HCT116 (cell line): ENCODE results near the gene CYP4F12. TPM values are rescaled to one million over a fixed set of nuclear protein-coding genes. Genes with fewer than 3 reads are reported as not detected.

ENCODE experiments used
- ATAC-seq: fragments of 200-7000 bp; cut with Tn5 transposase; 2 replicates; pipeline ENCODE4 v1.9.1; 2020; ENCODE audit warnings: mild to moderate bottlenecking, moderate library complexity
- BruUV-seq: library from RNA; stranded (reverse); fragments of 400-500 nt; replicated peaks from 2 replicates; lab custom pipeline; 2021; lab: Mats Ljungman, UMichigan
- CTCF ChIA-PET: fragments of 300-600 bp; sonication (Branson Sonifier 250); formaldehyde crosslinking; loops from one replicate; lab custom pipeline; 2021; ENCODE audit warnings: antibody characterized with exemption; lab: Charles Lee
- POLR2A ChIA-PET: fragments of 300-600, 350-600 bp; sonication (Branson Sonifier 250); formaldehyde crosslinking; loops from one replicate; lab custom pipeline; 2021; ENCODE audit warnings: antibody characterized with exemption; lab: Charles Lee
- RAD21 ChIA-PET, 2 experiments: fragments of 300-600 bp; sonication (Branson Sonifier 250); formaldehyde crosslinking; loops; one replicate each; lab custom pipeline; 2023; ENCODE audit warnings: low total read pairs in 2 of 2; ENCODE audit not compliant: uncharacterized antibody in 2 of 2, unreplicated experiment in 2 of 2, low non-redundant PET in 1 of 2; lab: Charles Lee
- DNase-seq: peaks from one replicate; pipeline ENCODE4 v3.0.0-alpha.2; 2010; ENCODE audit warnings: low read depth, low spot score
- H2AFZ ChIP-seq: fragments of 200-600 bp; shearing (Covaris generic), sonication (generic); 2 replicates; pipeline ENCODE4 v1.6.1; 2017; ENCODE audit warnings: low read depth, mixed run types, mixed read lengths, antibody characterized with exemption, low read length; ENCODE audit not compliant: poor library complexity, severe bottlenecking
- H3K27ac ChIP-seq: 2 replicates; pipeline ENCODE4 v1.5.1; 2012; ENCODE audit warnings: low read depth, low read length
- H3K27me3 ChIP-seq: fragments of 200-600 bp; sonication (generic); 2 replicates; pipeline ENCODE4 v1.6.1; 2016; ENCODE audit warnings: mixed run types, low read length, mixed read lengths; ENCODE audit not compliant: insufficient read depth
- H3K36me3 ChIP-seq, 2 experiments: fragments of 200-500 bp in 1 of 2; fragments of 200-600 bp in 1 of 2; sonication (Bioruptor generic) in 1 of 2; sonication (generic) in 1 of 2; 2 replicates each; pipeline versions ENCODE4 v1.5.1 to v1.6.1; 2014 to 2016; ENCODE audit warnings: low read length in 2 of 2, inconsistent platforms in 1 of 2, mixed read lengths in 1 of 2, mixed run types in 1 of 2; ENCODE audit not compliant: insufficient read depth in 2 of 2, control insufficient read depth in 1 of 2
- H3K4me1 ChIP-seq, 2 experiments: fragments of 200-600 bp in 1 of 2; sonication (generic) in 1 of 2; 2 replicates each; pipeline versions ENCODE4 v1.5.1 to v1.6.1; 2012 to 2017; ENCODE audit warnings: low read length in 2 of 2, inconsistent platforms in 1 of 2, mild to moderate bottlenecking in 1 of 2, mixed read lengths in 1 of 2, mixed run types in 1 of 2, moderate library complexity in 1 of 2; ENCODE audit not compliant: insufficient read depth in 2 of 2, control insufficient read depth in 1 of 2
- H3K4me2 ChIP-seq: fragments of 200-600 bp; sonication (generic); 2 replicates; pipeline ENCODE4 v1.6.1; 2017; ENCODE audit warnings: mixed run types, low read length, mixed read lengths
- H3K4me3 ChIP-seq, 2 experiments: fragments of 200-600 bp in 1 of 2; sonication (generic) in 1 of 2; replicated peaks in 1 of 2; 2 replicates each; pipeline ENCODE4 v1.5.1; 2011 to 2016; ENCODE audit warnings: low read length in 2 of 2, control low read depth in 1 of 2, low read depth in 1 of 2, mild to moderate bottlenecking in 1 of 2, mixed read lengths in 1 of 2, mixed run types in 1 of 2
- H3K79me2 ChIP-seq: fragments of 200-600 bp; sonication (generic); 2 replicates; pipeline ENCODE4 v1.6.1; 2017; ENCODE audit warnings: mild to moderate bottlenecking, mixed run types, low read length, moderate library complexity, mixed read lengths; ENCODE audit not compliant: insufficient read depth
- H3K9ac ChIP-seq: fragments of 200-600 bp; sonication (generic); 2 replicates; pipeline ENCODE4 v1.6.1; 2016; ENCODE audit warnings: low read length, mixed read lengths
- H3K9me2 ChIP-seq: fragments of 200-600 bp; sonication (generic), shearing (Covaris generic); 2 replicates; pipeline ENCODE4 v1.6.1; 2017; ENCODE audit warnings: mixed run types, mild to moderate bottlenecking, moderate library complexity; ENCODE audit not compliant: insufficient read depth
- H3K9me3 ChIP-seq, 2 experiments: fragments of 200-500 bp in 1 of 2; fragments of 200-600 bp in 1 of 2; sonication (Bioruptor generic) in 1 of 2; sonication (generic) in 1 of 2; 2 replicates each; pipeline ENCODE4 v1.6.1; 2014 to 2017; ENCODE audit warnings: low read length in 2 of 2, mixed read lengths in 2 of 2, inconsistent platforms in 1 of 2, low read depth in 1 of 2, mild to moderate bottlenecking in 1 of 2, mixed run types in 1 of 2, moderate library complexity in 1 of 2; ENCODE audit not compliant: control insufficient read depth in 1 of 2, insufficient read depth in 1 of 2
- H4K20me1 ChIP-seq: fragments of 200-600 bp; sonication (generic), shearing (Covaris generic); 2 replicates; pipeline ENCODE4 v1.6.1; 2017; ENCODE audit warnings: mixed run types, mild to moderate bottlenecking, moderate library complexity; ENCODE audit not compliant: insufficient read depth
- ATF3 ChIP-seq: IDR thresholded peaks from 2 replicates; pipeline ENCODE4 v1.6.1; 2012
- CEBPB ChIP-seq: IDR thresholded peaks from 2 replicates; pipeline ENCODE4 v1.6.1; 2012; ENCODE audit warnings: low read depth
- CTCF ChIP-seq, 3 experiments: fragments of 200-600 bp in 1 of 3; sonication (generic) in 1 of 3; IDR thresholded peaks in 2 of 3; conservative IDR thresholded peaks in 1 of 3; 2 replicates each; pipeline ENCODE4 v1.5.1; 2012 to 2017; ENCODE audit warnings: low read depth in 2 of 3, low read length in 2 of 3, antibody characterized with exemption in 1 of 3, borderline replicate concordance in 1 of 3, control low read depth in 1 of 3, mild to moderate bottlenecking in 1 of 3, mixed read lengths in 1 of 3, mixed run types in 1 of 3, moderate library complexity in 1 of 3; ENCODE audit not compliant: insufficient read depth in 1 of 3
- EGR1 ChIP-seq: IDR thresholded peaks from 2 replicates; pipeline ENCODE4 v1.6.1; 2012; ENCODE audit warnings: low read depth
- ELF1 ChIP-seq: IDR thresholded peaks from 2 replicates; pipeline ENCODE4 v1.6.1; 2012; ENCODE audit warnings: low read depth, borderline replicate concordance
- EZH2 ChIP-seq: fragments of 200-600 bp; sonication (generic); IDR thresholded peaks from 2 replicates; pipeline ENCODE4 v1.6.1; 2017; ENCODE audit warnings: antibody characterized with exemption, mixed run types
- EZH2phosphoT487 ChIP-seq: fragments of 200-600 bp; IDR thresholded peaks from 2 replicates; pipeline ENCODE4 v1.6.1; 2018; ENCODE audit warnings: antibody characterized with exemption, borderline replicate concordance
- FOSL1 ChIP-seq: IDR thresholded peaks from 2 replicates; pipeline ENCODE4 v1.6.1; 2012; ENCODE audit warnings: low read depth
- JUND ChIP-seq: IDR thresholded peaks from 2 replicates; pipeline ENCODE4 v1.6.1; 2012
- MAX ChIP-seq: IDR thresholded peaks from 2 replicates; pipeline ENCODE4 v1.6.1; 2012
- POLR2A ChIP-seq: IDR thresholded peaks from 2 replicates; pipeline ENCODE4 v1.7.0; 2011; ENCODE audit warnings: borderline replicate concordance; ENCODE audit not compliant: insufficient read depth, insufficient read length; ENCODE audit errors: extremely low read depth
- RAD21 ChIP-seq: IDR thresholded peaks from 2 replicates; pipeline ENCODE4 v1.6.1; 2012; ENCODE audit warnings: low read depth, mild to moderate bottlenecking
- SIN3A ChIP-seq: IDR thresholded peaks from 2 replicates; pipeline ENCODE4 v1.6.1; 2012; ENCODE audit warnings: low read depth
- SP1 ChIP-seq: IDR thresholded peaks from 2 replicates; pipeline ENCODE4 v1.6.1; 2012; ENCODE audit warnings: low read depth
- SRF ChIP-seq: IDR thresholded peaks from 2 replicates; pipeline ENCODE4 v1.6.1; 2012; ENCODE audit warnings: low read depth
- TCF7L2 ChIP-seq: IDR thresholded peaks from 2 replicates; pipeline ENCODE4 v1.7.0; 2011; ENCODE audit warnings: borderline replicate concordance, inconsistent platforms; ENCODE audit not compliant: insufficient read depth, insufficient read length; ENCODE audit errors: extremely low read depth
- YY1 ChIP-seq: IDR thresholded peaks from 2 replicates; pipeline ENCODE4 v1.6.1; 2011; ENCODE audit warnings: low read length, low read depth, moderate library complexity, mild to moderate bottlenecking; ENCODE audit not compliant: insufficient replicate concordance; ENCODE audit errors: extremely low read depth
- ZBTB33 ChIP-seq: IDR thresholded peaks from 2 replicates; pipeline ENCODE4 v1.6.1; 2011; ENCODE audit warnings: mild to moderate bottlenecking, low read length, moderate library complexity; ENCODE audit not compliant: insufficient replicate concordance; ENCODE audit errors: extremely low read depth
- ZFX ChIP-seq: fragments of 450-650 bp; IDR thresholded peaks from 2 replicates; pipeline ENCODE4 v1.6.1; 2017
- ZNF274 ChIP-seq: fragments of 200-500 bp; sonication (Bioruptor generic); IDR thresholded peaks from 2 replicates; pipeline ENCODE4 v1.6.1; 2014; ENCODE audit warnings: mild to moderate bottlenecking, low read depth, low read length, inconsistent platforms
- intact Hi-C: fragments of 100-400 bp; cut with micrococcal nuclease; formaldehyde crosslinking; loops from 2 replicates; pipeline ENCODE4 v1.10.0; 2022
- total RNA-seq: library from RNA; stranded (reverse); gene quantifications from one replicate; pipeline ENCODE4 v1.2.1, GENCODE V29; 2021; ENCODE audit not compliant: unreplicated experiment

CYP4F12 gene
- total RNA-seq, 1 experiment from 2014 or later, result 4.4 TPM

- TF ChIP-seq ELF1 (no peak), POLR2A (no peak), EZH2 (no peak), SP1 (no peak), YY1 (no peak), CTCF (IDR thresholded peaks at IDR 0.05 in 2 of 3, conservative IDR thresholded peaks at IDR 0.05 in 1 of 3; ENCODE audit: borderline replicate concordance in 1 of 3, insufficient read depth in 1 of 3, low read depth in 2 of 3, low read length in 2 of 3) (no peak), SIN3A (no peak), CEBPB (no peak), ZNF274 (no peak), JUND (no peak)
- TF ChIP-seq, all 23 proteins: peak for 0
Observed at GRCh38 chr19:15696654-15697194, 23.8 kb downstream of the CYP4F12 start (continued).

- ChIA-PET POLR2A (no interaction called here), CTCF (no interaction called here), RAD21 (no interaction called here)
- no peaks in the 10 kb centered on the region for H4K20me1 ChIP-seq
- H3K9me3 ChIP-seq, result no peaks in the 10 kb centered on the region
- H2AFZ ChIP-seq, result no peak overlapping the region
- no peaks in the 10 kb centered on the region for H3K36me3 ChIP-seq
- DNase-seq (no peak), ATAC-seq (peak; percentile 47)
- peaks cover 10% of the 10 kb centered on the region; the same call in 1 of the 2 replicates for H3K27me3 ChIP-seq
- peaks cover 7 to 9% of the 10 kb centered on the region in 2 experiments; a peak in 2 of 4 replicates for H3K4me1 ChIP-seq
- BruUV-seq, result no TSS peak
- H3K9ac ChIP-seq, result no peak overlapping the region
- no peak overlapping the region for H3K27ac ChIP-seq
- intact Hi-C loops, result no loop called here
- no peak overlapping the region for H3K4me3 ChIP-seq
- no peaks in the 10 kb centered on the region for H3K79me2 ChIP-seq
- no peaks in the 10 kb centered on the region for H3K9me2 ChIP-seq
- 0 out of 2 replicates have a peak overlapping the region, but pooled peaks have one; percentile 27 for H3K4me2 ChIP-seq
- no peak for TF ChIP-seq ZNF274
- no peak for TF ChIP-seq CEBPB
- no peak for TF ChIP-seq FOSL1
- no peak for TF ChIP-seq YY1
- TF ChIP-seq ZBTB33, result no peak
- TF ChIP-seq SP1, result no peak
- TF ChIP-seq EZH2phosphoT487, result no peak
- TF ChIP-seq ZFX, result no peak
- no peak for TF ChIP-seq ELF1
- no peak for TF ChIP-seq RAD21
- no peak for TF ChIP-seq EGR1
- TF ChIP-seq MAX, result no peak
- TF ChIP-seq POLR2A, result no peak
- no peak for TF ChIP-seq SRF
- no peak for TF ChIP-seq ATF3
- no peak for TF ChIP-seq JUND
- no peak for TF ChIP-seq TCF7L2
Observed at GRCh38 chr19:15701757-15702533, 29.1 kb downstream of the CYP4F12 start.
